ENCODE results near the gene MYO5B. TPM values are rescaled to one million over a fixed set of nuclear protein-coding genes. Genes with fewer than 3 reads are reported as not detected.
A peak's percentile ranks its signal among the peaks of the same experiment; 100 is the strongest.

The MYO5B gene
- total RNA-seq, 1 donor from 2014 or later, result 1.5 TPM

DNA sequence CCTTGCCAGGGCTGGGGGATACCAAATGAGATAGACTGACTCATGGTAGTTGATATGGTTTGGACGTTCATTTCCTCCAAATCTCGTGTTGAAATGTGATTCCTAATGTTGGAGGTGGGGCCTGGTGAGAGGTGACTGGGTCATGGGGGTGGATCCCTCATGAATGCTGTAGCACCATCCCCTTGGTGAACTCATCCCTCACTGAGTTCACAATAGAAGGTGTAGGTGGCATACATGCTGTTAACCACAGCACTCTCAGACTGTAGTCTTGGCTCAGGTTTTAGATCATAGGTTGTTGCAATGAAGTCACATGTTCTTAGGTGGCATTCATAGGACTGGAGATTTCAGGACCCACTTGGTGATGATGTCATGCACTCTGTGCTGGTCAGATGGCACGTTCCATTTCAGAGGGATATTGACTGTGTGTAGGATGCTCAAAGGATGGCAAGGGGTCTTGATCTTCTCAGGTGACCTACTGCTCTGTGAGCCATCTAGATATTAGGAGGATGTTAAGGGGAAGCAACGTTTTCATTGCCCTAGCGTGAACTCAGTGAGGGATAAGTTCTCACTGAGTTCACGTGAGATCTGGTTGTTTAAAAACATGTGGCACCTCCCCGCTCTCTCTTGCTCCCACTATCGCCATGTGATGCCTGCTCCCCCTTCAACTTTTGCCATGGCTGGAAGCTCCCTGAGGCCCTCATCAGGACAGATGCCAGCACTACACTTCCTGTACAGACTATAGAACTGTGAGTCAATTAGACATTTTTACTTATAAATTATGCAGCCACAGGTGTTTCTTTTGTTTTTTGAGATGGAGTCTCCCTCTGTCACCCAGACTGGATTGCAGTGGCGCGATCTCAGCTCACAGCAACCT lies 307.8 kb downstream of the MYO5B start:
- TF ChIP-seq, protein P1, sequence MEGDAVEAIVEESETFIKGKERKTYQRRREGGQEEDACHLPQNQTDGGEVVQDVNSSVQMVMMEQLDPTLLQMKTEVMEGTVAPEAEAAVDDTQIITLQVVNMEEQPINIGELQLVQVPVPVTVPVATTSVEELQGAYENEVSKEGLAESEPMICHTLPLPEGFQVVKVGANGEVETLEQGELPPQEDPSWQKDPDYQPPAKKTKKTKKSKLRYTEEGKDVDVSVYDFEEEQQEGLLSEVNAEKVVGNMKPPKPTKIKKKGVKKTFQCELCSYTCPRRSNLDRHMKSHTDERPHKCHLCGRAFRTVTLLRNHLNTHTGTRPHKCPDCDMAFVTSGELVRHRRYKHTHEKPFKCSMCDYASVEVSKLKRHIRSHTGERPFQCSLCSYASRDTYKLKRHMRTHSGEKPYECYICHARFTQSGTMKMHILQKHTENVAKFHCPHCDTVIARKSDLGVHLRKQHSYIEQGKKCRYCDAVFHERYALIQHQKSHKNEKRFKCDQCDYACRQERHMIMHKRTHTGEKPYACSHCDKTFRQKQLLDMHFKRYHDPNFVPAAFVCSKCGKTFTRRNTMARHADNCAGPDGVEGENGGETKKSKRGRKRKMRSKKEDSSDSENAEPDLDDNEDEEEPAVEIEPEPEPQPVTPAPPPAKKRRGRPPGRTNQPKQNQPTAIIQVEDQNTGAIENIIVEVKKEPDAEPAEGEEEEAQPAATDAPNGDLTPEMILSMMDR (IDR thresholded peaks at IDR 0.05; ENCODE audit: unreplicated experiment), result no peak
- no peaks in the 10 kb centered on the region for H3K27me3 Mint-ChIP-seq (ENCODE audit: unreplicated experiment)

GRCh38 chr18:49884959-49885358 lies 310.0 kb downstream of the MYO5B start:
- Mint-ChIP-seq H3K4me1 (ENCODE audit: unreplicated experiment) (no peaks in the 10 kb centered on the region), H3K27ac (ENCODE audit: unreplicated experiment) (no peak overlapping the region), H3K4me3 (ENCODE audit: unreplicated experiment) (no peak overlapping the region), H3K9me3 (ENCODE audit: unreplicated experiment) (no peaks in the 10 kb centered on the region), H3K36me3 (ENCODE audit: low read depth, unreplicated experiment) (no peaks in the 10 kb centered on the region), H3K27me3 (ENCODE audit: unreplicated experiment) (no peaks in the 10 kb centered on the region)
- TF ChIP-seq, protein P1 (IDR thresholded peaks at IDR 0.05; ENCODE audit: unreplicated experiment), result no peak
- no peak for DNase-seq (ENCODE audit: low spot score)

More for the DNA sequence above, 307.8 kb downstream of the MYO5B start:
- Mint-ChIP-seq H3K9me3 (ENCODE audit: unreplicated experiment) (no peaks in the 10 kb centered on the region), H3K4me1 (ENCODE audit: unreplicated experiment) (peaks cover under 1% of the 10 kb centered on the region), H3K36me3 (ENCODE audit: low read depth, unreplicated experiment) (no peaks in the 10 kb centered on the region), H3K27ac (ENCODE audit: unreplicated experiment) (no peak overlapping the region), H3K4me3 (ENCODE audit: unreplicated experiment) (no peak overlapping the region)
- peak; percentile 11 for DNase-seq (ENCODE audit: low spot score)

- H3K36me3 Mint-ChIP-seq (ENCODE audit: low read depth, unreplicated experiment), result no peaks in the 10 kb centered on the region
- TF ChIP-seq, protein P1 (IDR thresholded peaks at IDR 0.05; ENCODE audit: unreplicated experiment), result no peak
- DNase-seq (ENCODE audit: low spot score), result no peak
- H3K4me3 Mint-ChIP-seq (ENCODE audit: unreplicated experiment), result no peak overlapping the region
- no peaks in the 10 kb centered on the region for H3K4me1 Mint-ChIP-seq (ENCODE audit: unreplicated experiment)
- H3K27ac Mint-ChIP-seq (ENCODE audit: unreplicated experiment), result no peak overlapping the region
- no peaks in the 10 kb centered on the region for H3K9me3 Mint-ChIP-seq (ENCODE audit: unreplicated experiment)
- H3K27me3 Mint-ChIP-seq (ENCODE audit: unreplicated experiment), result no peaks in the 10 kb centered on the region
Measured at GRCh38 chr18:49884465-49884864, 310.5 kb downstream of the MYO5B start.

DNA sequence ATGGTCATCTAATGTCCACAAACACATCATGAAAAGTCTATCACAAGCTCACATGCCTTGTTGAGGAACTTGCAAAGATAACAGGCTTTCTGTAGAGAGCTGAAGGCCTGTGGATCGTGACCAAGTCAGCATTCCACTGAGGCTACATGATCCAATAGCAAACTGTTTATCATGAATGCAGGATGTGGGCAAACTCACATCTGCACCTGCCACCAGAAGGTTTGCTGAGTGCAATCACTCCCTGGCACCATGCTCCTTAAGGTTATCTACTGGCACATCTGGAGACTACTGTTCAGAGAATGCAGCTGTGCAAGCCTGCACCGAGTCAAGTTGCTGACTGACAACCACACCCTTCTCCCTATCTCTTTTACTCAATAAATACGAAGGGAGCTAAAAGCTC lies 314.3 kb downstream of the MYO5B start:
- H3K27me3 Mint-ChIP-seq (ENCODE audit: unreplicated experiment), result no peaks in the 10 kb centered on the region
- no peaks in the 10 kb centered on the region for H3K9me3 Mint-ChIP-seq (ENCODE audit: unreplicated experiment)
- no peaks in the 10 kb centered on the region for H3K36me3 Mint-ChIP-seq (ENCODE audit: low read depth, unreplicated experiment)
- DNase-seq (ENCODE audit: low spot score), result no peak
- TF ChIP-seq, protein P1 (IDR thresholded peaks at IDR 0.05; ENCODE audit: unreplicated experiment), result no peak
- H3K27ac Mint-ChIP-seq (ENCODE audit: unreplicated experiment), result no peak overlapping the region
- no peaks in the 10 kb centered on the region for H3K4me1 Mint-ChIP-seq (ENCODE audit: unreplicated experiment)
- H3K4me3 Mint-ChIP-seq (ENCODE audit: unreplicated experiment), result no peak overlapping the region

DNA sequence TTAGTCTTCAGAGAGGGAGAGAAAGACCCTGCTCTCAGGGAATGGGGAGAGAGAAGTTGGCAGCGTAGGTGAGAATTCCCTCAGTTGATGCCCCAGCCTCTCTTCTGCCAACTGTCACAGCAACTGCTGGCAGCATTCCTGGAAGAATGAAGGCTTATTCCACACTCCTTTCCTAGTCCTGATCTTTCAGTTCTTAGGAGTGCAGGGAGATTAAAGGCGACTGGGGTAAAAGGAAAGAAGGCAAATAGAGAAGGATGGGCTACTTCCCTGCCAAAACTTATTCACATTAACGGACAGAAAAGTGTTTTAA lies 315.7 kb downstream of the MYO5B start:
- no peak for DNase-seq (ENCODE audit: low spot score)
- TF ChIP-seq, protein P1 (IDR thresholded peaks at IDR 0.05; ENCODE audit: unreplicated experiment), result no peak
- Mint-ChIP-seq H3K27ac (ENCODE audit: unreplicated experiment) (no peak overlapping the region), H3K4me3 (ENCODE audit: unreplicated experiment) (no peak overlapping the region), H3K4me1 (ENCODE audit: unreplicated experiment) (no peaks in the 10 kb centered on the region), H3K27me3 (ENCODE audit: unreplicated experiment) (no peaks in the 10 kb centered on the region), H3K36me3 (ENCODE audit: low read depth, unreplicated experiment) (no peaks in the 10 kb centered on the region), H3K9me3 (ENCODE audit: unreplicated experiment) (no peaks in the 10 kb centered on the region)
